NOMO-1 treated with dmso at 0.1 percent for 144 hours (cell line): ENCODE results near the gene LLGL2.
A peak's percentile ranks its signal among the peaks of the same experiment; 100 is the strongest.
"Not testable (repeated sequence)": the region's sequence is repeated elsewhere in the genome, so short reads cannot be mapped to it uniquely, and the experiment has no call there.

ENCODE experiments used
- DNase-seq: peaks from one replicate; lab custom pipeline; 2025; ENCODE audit not compliant: unreplicated experiment; lab: John Stamatoyannopoulos, UW

Gene LLGL2

GRCh38 chr17:75524970-75525805 lies at the start of gene LLGL2:
Gene LLGL2 (plus strand): TSS chr17:75525697. CDS start chr17:75543427, 17,730 bp downstream.
- peak; percentile 68 for DNase-seq

- no peak for DNase-seq
These were observed 49.6 kb upstream of the LLGL2 start for GRCh38 chr17:75475851-75476250.

- no peak for DNase-seq
These were observed 49.2 kb upstream of the LLGL2 start for GRCh38 chr17:75476271-75476671.

DNA sequence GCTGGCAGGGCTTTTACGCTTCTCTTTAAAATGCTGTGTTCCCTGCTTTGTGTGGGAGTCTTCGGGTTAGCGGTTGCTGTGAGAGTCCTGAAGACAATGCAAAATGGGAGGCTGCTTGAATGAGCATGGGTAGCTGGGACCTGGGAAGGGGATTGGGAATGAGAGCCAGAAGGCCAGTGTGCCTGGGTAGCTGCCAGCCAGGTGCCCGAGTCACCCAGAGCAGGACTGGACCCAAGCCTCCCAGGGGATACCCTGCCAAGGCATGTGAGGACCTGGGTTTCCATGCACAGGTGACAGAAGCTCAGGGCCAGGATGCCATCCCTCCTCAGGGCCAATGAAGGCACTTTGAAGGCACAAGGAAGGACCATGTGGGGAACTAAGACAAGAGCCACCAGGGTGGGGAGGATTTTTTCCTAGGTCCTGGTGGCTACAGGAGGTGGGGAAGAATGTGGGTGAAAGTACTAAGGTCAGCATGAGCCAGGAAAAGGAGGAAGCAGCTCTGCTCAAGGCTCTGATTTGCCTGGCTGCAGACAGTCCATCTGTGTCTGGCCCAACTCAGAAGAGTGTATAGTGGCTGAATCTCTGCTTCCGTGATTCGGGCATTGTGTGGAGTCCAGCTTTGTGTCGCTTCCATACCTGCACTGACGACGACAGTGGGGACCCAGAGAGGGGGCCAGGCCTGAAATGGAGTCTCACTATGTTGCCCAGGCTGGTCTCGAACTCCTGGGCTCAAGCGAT lies 48.6 kb upstream of the LLGL2 start:
- no peak for DNase-seq

DNA sequence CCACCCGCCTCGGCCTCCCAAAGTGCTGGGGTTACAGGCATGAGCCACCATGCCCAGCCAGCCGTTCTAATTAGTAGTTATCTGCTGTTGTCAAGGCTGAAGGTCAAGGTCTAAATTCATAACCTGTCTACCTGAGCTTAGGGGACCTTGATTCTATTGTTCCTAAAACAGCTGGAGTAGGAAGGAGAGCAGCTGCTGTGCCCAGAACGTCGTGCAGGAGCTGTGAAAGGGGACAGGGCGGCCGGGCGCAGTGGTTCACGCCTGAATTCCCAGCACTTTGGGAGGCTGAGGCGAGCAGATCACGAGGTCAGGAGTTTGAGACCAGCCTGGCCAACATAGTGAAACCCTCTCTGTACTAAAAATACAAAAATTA lies 48.0 kb upstream of the LLGL2 start:
- DNase-seq: not testable (repeated sequence)

- DNase-seq: no peak
These were observed 47.0 kb upstream of the LLGL2 start for GRCh38 chr17:75478508-75478907.

GRCh38 chr17:75480281-75480680 lies 45.2 kb upstream of the LLGL2 start:
- DNase-seq: no peak

DNA sequence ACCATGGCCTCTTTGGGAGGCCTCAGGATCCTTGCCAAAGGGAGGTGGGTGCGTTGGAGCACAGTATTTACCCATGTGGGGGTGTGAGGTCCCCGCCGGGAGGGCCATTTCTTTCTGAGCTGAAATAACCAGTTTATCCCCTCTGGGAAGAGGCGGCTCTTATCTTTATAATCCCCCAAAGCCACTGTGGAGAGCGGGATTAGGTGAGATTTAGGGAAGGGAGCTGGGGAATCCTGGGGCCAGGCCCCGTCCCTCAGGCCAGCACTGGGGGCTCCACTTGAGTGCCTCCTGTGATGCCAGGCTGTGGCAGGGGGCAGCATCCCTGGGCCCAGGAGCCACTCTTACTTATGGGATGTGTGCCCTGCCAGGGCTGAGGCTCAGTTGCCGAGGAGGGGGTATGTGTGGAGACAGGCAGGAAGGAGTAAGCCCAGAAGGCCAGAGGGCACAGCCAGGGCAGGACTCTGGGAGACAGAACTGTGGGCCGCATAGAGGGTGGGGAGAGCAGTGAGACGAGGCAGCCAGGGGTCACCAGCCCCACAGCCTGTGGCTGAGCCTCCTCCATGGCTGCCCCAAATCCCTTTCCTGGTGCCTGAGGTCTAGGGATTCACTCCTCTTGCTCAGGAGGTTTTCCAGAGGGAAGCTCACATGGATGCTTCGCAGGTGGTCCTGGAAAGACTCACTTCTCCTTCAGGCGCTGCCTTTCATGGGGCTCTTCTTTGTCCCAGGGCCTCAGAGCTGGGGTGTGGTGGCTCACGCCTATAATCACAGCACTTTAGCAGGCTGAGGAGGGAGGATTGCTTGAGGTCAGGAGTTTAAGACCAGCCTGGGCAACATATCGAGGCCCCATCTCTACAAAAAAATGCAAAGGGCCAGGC lies 44.1 kb upstream of the LLGL2 start:
- no peak for DNase-seq

GRCh38 chr17:75482098-75482942 lies 43.2 kb upstream of the LLGL2 start:
- no peak for DNase-seq

- no peak for DNase-seq
These were observed 39.8 kb upstream of the LLGL2 start for GRCh38 chr17:75485688-75486087.

DNA sequence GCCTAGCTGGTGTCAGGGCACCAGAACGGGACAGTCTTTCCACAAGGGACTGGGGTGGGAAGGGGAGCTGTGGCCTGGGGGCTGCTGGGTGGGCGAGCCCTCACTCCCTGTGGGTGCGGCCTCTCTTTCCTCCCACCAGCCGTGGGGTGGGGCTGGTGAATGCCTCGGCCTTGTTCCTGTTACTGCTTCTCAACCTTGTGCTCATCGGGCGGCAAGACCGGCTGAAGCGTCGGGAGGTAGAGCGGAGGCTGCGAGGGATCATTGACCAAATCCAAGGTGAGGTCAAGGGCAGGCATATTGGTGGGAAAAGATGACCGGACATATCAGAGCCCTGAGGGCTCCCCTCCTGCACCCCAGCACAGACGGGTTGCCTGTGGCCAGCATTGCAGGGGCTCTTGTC lies 39.3 kb upstream of the LLGL2 start:
- no peak for DNase-seq

DNA sequence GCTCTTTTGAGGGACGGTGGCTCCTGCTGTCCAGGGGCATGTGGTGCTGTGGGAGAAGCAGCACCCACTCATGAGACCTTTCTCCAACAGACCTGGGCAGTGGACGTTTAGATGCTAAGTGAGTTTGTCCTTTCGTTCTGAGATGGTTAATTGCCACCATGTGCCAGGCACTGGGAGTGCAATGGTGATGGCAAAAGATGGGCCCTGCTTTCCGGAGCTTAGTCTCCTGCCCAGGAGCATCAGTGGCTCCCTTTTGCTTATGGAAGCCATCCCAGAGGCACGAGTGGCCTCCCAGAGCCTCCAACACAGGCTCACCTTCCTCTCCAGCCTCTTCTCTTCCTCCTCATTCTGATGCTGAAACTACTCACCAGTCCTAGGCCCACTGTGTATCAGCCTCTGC lies 38.5 kb upstream of the LLGL2 start:
- no peak for DNase-seq

DNA sequence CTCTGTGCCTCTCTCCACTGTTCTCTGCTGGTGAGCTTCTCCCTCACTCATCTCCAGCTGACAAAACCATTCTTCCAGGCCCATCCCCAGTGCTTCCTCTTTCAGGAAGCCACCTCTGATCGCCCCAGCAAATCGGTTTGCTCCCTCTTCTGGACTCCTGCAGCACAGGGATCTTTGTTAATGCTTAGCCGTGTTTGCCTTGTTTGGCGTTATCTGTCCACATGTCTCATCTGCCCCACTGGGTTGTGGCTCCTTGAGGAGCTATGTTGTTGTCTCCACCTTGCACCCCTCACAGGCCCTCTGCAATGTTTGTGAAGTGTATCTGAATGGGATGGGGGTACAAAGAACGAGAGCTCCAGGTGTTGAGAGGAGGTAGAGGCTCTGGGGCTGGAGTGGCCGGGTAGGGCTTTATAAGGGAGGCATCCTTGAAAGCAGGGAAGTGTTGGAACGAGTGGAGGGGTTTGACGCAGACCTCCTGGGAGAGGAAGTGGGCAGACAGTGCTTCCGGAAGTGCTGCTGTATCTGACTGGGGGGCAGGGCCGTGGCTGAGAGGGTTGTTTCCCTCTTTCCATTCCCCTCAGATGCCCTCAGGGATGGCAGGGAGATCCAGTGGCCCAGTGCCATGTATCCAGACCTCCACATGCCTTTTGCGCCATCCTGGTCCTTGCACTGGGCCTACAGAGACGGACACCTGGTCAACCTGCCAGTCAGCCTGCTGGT lies 38.0 kb upstream of the LLGL2 start:
- DNase-seq: peak; percentile 80

- DNase-seq: no peak
These were observed 36.6 kb upstream of the LLGL2 start for GRCh38 chr17:75488693-75489510.

DNA sequence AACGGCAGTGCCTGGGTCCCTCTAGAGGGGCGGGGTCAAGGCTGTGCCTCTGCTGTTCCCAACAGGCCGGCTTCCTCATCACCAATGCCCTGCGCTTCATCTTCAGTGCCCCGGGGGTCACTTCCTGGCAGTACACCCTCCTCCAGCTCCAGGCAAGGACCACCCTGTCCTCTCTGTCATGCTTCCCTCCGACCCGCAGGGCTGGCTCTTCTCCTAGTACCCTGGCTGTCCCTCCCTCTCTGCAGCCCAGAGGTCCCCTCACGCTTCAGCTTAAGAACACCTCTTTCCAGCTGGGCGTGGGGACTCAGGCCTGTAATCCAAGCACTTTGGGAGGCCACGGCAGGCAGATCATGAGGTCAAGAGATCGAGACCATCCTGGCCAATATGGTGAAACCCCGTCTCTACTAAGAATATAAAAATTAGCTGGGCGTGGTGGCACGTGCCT lies 36.0 kb upstream of the LLGL2 start:
- no peak for DNase-seq

GRCh38 chr17:75490173-75490743 lies 35.2 kb upstream of the LLGL2 start:
- no peak for DNase-seq

- no peak for DNase-seq
These were observed 34.4 kb upstream of the LLGL2 start for GRCh38 chr17:75490953-75491649.

- no peak for DNase-seq
These were observed 33.8 kb upstream of the LLGL2 start for GRCh38 chr17:75491680-75492079.
